KBM-7 (cell line): ENCODE measurements around the gene CNGA3.
"Not testable (repeated sequence)": the region's sequence is repeated elsewhere in the genome, so short reads cannot be mapped to it uniquely, and the experiment has no call there.

Source experiments
- DNase-seq: peaks from one replicate; pipeline ENCODE4 v3.0.0-alpha.2; 2015
- in situ Hi-C: fragments of 300-500 bp; cut with MboI; formaldehyde crosslinking; loops from 2 replicates; pipeline ENCODE4 v1.14.3; 2020; ENCODE audit warnings: low sequenced_read_pairs, low pct_unique_long_range_greater_than_20kb, mixed read lengths

Gene CNGA3

DNA sequence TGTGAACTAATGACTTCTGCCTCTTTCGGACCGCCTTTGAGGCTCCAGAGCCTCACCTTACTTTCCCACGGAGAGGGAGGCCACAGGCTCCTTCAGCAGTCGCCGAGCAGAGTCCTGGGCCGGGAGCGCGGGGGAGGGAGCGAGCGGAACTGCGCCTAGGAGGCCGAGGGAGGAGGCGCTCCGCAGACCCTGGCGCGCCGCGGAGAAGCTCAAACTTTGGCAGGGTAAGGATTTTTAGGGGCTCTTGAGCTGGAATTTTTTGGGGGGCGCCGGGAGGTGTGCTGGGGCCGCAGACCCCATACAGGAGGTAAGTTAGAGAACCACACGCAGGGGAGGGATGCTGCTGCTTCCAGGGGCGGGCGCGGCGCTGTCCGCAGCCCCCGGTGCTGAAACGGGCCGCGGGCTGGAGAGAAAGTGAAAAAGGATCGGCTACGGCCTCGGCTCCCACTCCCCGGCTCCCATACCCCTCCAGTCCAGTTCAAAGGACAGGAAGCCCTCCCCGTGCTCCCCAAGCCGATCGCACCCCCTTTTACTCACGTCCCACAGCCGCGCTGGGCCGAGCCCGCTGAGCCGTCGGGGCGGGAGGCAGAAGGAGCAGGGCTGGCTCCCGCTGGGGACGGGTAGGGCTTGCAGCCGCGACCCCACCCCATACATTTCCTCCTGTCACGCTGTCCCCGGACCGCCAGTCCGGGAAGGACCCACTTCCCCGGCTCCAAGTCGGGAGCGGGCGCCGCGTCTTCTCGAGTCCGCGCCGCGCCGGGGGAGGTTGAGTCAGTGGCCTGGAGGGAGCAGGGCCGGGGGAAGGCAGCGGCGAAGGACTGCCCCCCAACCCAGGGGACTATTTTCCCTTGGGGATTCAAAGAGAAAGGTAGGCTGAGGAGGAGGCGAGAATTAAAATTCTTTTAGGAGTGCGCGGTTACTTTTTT is at the start of gene CNGA3:
Gene CNGA3 (plus strand): TSS at position 146 of the 926 bp plus-strand sequence. CDS start 23,520 bp downstream, outside the sequence.
- in situ Hi-C loops = no loop called here

DNA sequence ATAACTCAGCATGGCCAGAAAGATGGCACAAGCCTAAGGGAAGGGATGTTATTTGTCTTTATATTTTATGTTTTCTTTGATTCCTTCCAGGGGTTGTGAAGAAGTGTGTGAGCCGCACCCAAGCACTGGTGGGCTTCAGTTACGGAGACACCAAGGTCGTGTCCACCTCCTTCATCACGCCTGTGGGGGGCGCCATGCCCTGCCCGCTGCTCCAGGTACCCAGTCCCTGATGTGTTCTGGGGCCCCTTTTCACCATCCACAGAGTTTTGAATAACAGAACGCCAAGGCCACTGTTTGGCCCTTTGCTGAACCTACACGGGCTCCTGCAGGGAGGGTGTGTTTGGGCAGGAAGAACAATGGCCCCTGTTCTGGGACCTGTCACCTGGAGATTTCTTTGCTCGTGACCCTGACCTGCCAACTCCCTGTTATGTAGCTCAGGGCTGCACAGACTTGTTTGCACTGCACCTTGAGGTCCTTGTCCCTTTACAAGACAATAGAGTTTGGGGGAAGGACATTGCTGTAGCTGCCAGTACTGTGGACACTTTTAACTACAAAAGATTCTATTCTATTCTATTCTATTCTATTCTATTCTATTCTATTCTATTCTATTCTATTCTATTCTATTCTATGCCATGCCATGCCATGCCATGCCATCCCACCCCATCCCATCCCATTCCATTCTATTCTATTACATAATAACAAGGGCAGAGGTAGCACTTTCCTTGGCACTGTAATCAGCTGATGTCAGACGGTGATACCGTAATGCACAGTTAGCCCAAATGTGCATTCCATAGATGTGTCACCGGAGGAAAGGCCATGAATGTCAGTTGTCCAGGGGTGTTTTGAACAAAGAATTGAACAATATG is 48.2 kb upstream of the CNGA3 start:
- in situ Hi-C loops = no loop called here
- DNase-seq = no peak

More for the DNA sequence above, at the start of gene CNGA3:
- peak; percentile 4 for DNase-seq

DNA sequence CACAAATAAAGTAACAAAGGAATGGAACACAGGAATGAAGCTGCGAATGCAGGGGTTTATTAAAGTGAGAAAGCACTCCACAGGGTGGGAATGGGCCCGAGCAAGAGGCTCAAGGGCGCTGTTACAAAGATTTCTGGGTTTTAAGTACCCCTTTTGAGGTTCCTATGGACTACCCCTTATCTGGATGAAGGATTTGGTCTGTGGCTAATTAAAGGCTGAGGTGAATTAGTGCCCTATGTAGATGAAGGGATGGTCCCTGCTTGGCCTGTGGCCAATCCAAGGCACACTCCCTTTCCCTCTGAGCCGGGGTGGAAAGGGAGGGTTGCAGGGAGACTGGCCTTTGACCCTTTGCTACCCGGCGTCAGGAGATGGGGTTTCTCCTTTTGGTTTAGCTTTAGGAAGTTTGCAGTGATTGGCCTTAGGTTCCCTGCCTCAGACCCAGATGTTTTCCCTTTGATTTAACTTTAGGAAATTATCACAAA is 47.5 kb upstream of the CNGA3 start:
- in situ Hi-C loops = no loop called here
- DNase-seq = no peak

DNA sequence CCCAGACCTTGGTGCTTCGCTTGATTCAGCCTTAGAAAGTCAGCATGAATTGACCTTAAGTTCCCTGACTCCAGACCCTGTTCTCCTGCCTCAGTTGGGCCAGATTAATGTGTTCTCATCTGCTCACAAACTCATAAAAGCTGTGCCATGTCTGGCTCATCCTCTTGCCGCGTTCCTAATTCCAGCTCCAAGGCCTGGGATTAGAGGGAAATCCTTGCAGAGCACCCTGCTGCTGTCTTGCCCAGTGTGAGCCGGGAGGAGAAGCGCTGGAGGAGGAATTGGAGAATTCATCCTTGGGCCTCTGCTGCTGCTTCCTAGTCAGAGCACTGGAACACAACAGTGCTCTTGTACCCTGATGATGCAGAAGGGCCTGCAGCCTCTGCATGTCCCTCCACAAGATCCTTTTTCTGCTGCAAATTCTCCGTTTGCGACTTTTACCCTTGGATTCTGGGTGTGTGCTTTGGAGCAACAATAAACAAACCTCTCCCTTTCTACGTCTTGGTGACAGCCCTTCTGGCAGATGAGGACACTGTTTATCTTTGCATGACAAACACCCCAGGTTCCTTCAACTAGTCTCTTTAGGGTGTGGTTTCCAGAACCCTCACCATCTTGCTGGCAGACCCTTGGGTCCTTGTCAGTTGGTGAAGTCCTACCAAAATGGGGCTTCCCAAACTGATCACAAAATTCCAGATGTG is 46.9 kb upstream of the CNGA3 start:
- DNase-seq = no peak
- in situ Hi-C loops = no loop called here

DNA sequence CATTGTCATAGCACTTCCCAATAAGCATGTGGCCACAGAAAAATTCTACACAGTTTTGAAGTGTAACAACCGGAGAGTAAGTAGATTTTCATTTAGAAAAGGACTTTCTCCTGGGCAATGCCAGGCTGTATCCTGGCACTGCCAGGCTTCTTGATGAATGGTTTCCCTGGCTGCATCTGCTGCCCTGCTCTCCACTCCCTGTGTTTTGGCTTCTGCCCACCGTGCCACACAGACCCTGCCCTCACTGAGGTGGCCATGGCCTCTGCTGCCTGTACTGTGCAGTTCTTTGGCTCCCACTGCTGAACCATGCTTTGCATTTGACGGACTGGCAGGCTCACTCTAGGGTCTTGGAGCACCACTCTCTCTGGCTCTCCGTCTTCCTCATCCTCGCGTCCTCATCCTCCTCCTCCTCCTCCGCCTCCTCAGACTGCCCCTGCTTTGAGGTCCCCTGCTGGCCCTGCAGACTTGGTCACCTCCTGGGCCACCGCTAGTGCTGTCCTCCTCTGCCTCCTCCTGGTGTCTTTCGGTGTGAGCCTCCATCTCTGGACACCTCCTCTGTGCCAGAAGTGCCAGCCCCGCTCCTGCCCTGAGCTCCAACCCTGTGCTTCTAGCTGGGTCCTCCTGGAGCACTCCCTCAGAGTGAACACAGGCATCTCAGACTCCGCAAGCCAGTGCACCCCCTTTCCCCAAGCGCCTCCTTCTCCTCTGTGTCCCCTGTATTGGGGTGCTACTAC is 45.9 kb upstream of the CNGA3 start:
- in situ Hi-C loops = no loop called here
- no peak for DNase-seq

DNA sequence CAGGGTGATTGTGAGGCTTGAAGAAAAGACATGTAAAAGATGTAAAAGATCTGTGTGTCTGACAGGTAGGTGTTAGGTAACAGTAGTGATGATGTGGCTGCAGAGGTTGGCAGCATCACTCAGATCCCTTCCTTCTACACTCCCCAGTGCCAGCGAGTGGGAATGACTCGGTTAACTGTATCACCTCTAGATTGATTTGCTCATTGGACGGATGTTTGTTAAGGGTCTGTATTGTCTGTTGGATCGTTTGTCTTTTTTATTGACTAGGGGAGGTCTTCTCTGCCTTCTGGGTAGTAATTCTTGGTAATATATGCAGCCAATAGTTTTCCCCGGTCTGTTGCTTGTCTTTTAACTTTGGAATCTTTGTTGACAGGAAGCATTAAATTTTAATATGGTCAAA is 44.8 kb upstream of the CNGA3 start:
- in situ Hi-C loops = no loop called here
- DNase-seq = no peak

DNA sequence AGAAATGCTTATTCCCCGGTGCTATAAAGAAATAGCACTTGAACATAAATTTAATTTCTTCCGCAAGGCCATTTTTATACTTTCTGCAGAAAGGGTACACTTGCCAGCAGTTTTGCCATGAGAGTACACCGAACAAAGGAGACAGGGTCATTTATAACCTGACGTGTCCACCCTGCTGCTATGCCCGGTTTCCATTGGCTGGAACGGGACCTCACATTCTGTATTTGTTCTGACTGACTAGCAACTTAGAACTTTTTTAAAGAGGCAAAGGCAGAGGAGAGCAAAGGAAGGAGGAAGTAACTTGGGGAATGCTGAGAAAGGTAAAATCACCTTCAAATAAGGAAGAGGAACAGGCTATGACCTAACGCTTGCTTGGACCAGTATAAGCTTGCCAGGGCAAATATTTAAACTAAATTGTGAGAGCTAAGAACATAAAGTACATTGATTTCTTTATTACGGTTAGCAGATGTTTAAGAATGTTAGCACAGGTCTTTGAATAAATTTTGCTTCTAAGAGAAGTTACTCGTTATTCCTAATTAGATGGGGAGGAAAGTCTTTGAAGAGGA is 39.0 kb upstream of the CNGA3 start:
- in situ Hi-C loops, DNase-seq: not testable (repeated sequence)

DNA sequence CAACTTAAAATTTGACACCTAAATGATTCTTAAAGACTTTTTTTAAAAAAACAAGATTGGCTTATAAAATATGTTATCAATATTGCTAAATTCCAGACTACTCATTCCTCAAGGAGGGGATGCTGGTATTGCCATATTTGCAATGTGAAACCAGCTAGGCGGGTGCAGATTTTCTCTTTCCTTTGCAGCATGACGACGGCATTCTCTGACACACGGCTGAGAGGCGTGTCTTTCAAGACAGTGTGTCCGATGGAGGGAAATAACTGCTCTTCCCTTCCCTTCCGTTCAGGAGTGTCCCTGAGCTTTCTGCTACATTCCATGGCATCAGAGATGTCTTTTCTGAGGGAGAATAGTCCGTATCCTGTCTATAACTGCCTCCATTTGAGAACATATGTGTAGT is 38.2 kb upstream of the CNGA3 start:
- no peak for DNase-seq
- in situ Hi-C loops = no loop called here

DNA sequence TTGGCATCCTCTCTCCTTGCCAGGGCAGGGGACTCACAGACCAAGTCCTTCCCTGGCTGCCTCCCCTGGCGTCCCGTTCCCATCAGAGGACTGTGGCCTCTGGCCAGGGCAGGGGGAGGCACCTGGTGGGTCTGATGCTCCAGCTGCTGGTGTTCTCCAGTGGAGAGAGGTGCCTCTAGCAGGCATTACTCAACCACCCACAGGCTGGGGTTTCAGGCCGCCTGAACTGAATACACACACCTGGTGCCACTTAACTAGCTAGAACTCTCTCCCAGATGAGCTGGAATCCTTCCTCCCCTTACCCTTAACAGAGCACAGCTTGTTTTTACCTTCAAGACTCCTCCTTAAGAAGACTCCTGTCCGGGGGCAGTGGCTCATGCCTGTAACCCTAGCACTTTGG is 37.7 kb upstream of the CNGA3 start:
- in situ Hi-C loops = no loop called here

DNA sequence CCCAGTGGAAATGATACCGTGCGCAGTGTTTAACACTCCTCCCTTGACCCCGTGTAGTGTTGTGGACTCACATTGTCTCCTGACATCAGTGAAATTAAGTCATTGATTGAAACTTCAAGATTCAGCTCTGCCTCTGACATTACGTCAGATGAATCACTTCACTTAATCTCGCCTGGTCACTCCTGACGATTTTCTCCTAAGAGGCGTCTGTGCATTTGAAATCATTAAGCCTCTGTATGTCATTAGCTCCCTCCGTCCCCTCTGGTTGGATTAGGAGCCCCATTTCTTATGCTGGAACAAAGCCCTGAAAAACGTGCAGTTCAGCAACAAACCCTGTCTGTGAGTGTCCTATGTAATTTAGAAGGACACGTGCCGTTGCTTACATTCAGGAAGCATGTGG is 36.7 kb upstream of the CNGA3 start:
- DNase-seq = no peak
- in situ Hi-C loops = no loop called here

More for the DNA sequence above, 37.7 kb upstream of the CNGA3 start:
- no peak for DNase-seq

DNA sequence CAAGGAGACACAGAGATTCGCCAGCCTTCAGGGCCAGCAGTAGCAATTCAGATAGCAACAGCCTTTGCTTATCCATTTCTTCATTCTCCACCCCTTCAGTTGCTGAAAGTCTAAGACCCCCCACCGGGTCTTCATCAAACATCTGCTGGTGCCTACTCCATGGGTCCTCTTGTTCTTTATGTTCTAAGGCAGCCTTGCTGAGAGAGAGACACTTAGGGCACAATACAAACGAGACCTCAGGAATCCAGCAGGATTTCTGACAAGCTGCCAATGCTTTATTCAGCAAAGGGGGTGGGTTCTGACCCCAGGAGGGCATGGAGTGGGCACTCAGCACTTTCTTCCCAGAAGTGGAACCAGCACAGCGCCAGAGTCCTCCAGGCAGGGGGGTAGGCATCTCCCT is 36.2 kb upstream of the CNGA3 start:
- DNase-seq = no peak
- in situ Hi-C loops = no loop called here

DNA sequence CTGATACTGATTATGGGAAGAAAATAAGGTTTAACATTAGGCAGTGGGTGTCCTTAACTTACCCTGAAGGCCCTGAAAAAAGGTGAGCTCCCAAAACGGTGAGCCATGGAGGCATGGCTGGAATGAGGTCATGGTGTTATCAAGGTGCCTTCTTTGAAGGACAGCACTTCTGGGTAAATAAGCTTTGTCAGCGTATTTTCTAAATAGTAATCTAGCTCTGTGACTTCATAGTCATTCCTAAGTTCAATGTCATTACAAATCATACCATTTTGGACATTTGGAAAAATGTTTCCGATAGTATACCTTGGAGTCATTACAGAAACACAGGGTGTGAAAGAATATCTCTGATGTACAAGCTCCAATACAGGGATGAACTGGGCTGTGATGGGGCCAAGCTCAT is 35.2 kb upstream of the CNGA3 start:
- no peak for DNase-seq
- in situ Hi-C loops = no loop called here

DNA sequence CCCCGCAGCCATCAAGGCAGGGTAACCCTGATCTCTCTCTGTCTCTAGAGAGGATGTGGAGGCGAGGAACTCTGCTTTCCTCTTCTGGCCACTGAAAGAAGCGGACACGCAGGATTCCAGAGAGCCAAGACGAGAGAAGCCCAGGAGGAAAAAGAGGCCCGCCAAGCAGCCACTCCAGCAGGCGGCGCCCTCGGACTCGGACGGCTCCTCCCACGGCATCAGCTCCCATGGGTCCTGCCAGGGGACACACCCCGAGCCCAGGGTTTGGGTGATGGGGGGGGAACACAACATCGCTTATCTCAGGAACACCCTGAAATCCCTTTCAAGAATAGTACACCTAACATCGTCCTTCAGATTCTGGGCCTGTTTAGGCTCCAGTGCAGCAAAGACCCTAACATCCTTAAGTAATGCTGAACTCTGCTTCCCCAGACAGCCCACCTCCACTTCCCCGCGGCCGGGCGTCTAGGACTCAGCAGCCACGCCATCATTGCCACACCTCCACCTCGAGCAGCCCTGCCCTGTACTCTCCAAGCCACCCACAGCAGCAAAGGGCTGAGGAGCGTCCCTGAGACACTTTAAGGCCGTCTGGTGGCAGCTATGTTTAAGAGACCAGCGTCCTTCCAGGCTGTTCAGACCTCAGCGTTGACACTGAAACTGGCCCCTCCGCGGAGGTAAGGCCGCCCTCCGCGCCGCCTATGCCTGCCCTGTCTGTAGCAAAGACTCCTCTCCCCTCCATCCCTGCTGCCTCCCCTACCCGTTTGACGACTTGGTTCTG is 34.3 kb upstream of the CNGA3 start:
- in situ Hi-C loops = no loop called here
- DNase-seq = no peak

DNA sequence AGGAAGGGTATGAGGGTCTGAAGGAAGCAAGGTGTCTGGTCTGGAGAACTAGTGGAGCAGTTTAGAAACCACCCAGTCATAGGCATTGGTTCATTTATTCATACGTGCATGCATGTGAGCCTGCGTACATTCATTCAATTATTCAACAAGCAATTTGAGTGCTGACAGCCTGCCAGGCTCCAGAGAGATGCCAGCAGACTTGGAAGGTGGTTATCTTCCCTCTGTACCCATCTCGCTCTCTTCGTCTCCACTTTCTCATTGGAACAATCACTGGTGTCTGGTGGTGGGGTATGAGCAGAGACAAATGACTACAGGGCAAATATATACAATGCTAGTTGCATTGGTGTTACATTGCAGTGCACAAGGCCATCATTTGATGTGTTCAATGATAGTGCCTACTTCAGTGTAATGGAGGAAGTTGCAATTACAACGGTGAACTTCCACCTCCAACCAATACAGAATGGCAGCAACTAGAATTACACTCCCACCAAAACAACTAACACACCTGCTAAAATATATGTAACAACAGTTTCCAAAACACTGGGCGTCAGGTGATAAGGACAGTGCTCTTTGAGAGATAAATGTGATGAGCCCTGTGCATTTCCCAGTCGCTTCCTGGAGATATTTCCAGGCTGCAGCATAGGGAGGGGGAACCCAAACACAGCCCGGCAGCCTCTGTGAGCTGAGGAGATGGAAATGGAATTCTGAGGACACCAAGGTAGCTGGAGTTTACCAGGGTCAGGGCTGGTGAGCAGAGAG is 32.6 kb upstream of the CNGA3 start:
- DNase-seq = no peak
- in situ Hi-C loops = no loop called here

DNA sequence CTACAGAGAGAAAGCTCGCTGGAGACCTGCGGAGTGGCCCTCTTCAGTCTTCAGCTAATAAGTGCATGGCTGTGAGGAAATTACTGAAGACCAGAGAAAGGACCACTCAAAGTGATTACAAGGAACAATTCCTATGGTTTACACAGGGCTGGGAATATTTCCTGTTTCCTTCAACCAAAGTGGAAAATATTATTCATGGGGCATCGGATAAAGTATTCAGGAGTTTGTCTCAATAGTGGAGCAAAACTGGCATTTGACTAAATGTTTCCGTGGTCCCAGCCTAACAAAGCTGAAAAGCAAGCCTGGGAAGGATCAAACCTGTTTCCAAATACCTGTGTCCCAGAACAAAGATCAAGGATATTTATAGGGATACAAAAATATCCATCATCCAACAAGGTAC is 32.0 kb upstream of the CNGA3 start:
- in situ Hi-C loops = no loop called here
- DNase-seq = no peak

DNA sequence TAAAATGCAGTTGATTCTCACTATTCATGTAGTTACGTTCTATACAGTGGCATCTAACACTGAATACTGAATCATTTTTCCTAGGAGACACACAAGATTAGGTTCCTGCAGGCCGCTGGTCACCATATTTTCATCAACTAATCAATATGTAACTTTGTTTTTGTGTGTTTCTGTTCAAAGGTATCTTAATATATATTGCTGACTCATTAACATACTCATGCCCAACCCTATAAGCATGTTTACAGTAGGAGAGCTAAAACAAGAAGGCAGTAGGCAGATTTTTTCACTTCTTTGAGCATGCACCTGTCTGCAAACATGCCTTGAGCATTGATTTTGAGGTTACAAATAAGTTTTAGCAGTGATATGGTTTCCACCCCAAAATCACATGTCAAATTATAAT is 30.3 kb upstream of the CNGA3 start:
- in situ Hi-C loops = no loop called here
- no peak for DNase-seq

DNA sequence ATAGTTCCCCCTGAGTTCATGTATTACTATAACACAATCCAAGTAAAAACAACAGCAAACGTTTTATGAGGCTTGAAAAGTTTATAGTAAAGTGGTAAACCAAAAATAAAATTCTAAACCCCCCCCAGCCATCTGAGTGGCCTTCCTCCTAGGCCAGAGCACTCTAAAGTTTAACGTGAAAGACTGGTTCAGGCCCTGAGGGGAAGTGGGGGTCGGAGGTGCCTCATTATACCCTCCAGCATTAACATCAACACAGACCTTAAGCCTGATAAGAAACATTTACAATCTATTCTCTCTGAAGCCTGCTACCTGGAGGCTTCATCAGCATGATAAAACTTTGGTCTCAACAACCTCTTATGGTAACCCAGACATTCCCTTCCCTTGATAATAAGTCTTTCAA is 29.0 kb upstream of the CNGA3 start:
- no peak for DNase-seq
- in situ Hi-C loops = no loop called here
